ENCODE data around the gene AFG1L. TPM values are rescaled to one million over a fixed set of nuclear protein-coding genes. Genes with fewer than 3 reads are reported as not detected.

Gene AFG1L
- total and polyA plus RNA-seq, 2 experiments from 2014 or later, result 4.1 to 8.7 TPM

- peaks cover 19% of the 10 kb centered on the region for H4K20me1 ChIP-seq (replicated peaks; ENCODE audit: insufficient read depth)
- H2AFZ ChIP-seq, result no peak overlapping the region
- Mint-ChIP-seq H3K9me3 (peaks cover 6% of the 10 kb centered on the region; the same call in 2 of the 3 replicates), H3K27ac (no peak overlapping the region), H3K27me3 (ENCODE audit: insufficient read depth, low read depth, poor library complexity) (peaks cover 17% of the 10 kb centered on the region), H3K4me1 (peaks cover 35% of the 10 kb centered on the region), H3K4me3 (no peak overlapping the region), H3K36me3 (ENCODE audit: low read depth) (peaks cover 25% of the 10 kb centered on the region)
- peaks cover 26% of the 10 kb centered on the region for H3K27me3 ChIP-seq (ENCODE audit: insufficient read depth)
- H3K79me2 ChIP-seq (replicated peaks; ENCODE audit: insufficient read depth), result peaks cover 89% of the 10 kb centered on the region
- no peaks in the 10 kb centered on the region for H3F3A ChIP-seq (replicated peaks; ENCODE audit: low read depth)
- H3K4me3 ChIP-seq, result no peak overlapping the region
- H3K4me2 ChIP-seq, result no peak overlapping the region
- DNase-seq (ENCODE audit: low spot score) (no peak), ATAC-seq (no peak)
- no peak overlapping the region for H3K27ac ChIP-seq (ENCODE audit: low read depth)
- peaks cover 30% of the 10 kb centered on the region for H3K4me1 ChIP-seq (ENCODE audit: insufficient read depth)
- H3K36me3 ChIP-seq (ENCODE audit: insufficient read depth), result no peaks in the 10 kb centered on the region; the same call in 1 of the 2 replicates
- TF ChIP-seq ZNF331 (CRISPR knock-in tag; IDR thresholded peaks at IDR 0.05; ENCODE audit: low read depth) (no peak), STAT1 (IDR thresholded peaks at IDR 0.05; ENCODE audit: unreplicated experiment) (no peak), EZH2phosphoT487 (IDR thresholded peaks at IDR 0.05; ENCODE audit: unreplicated experiment) (no peak), POLR2AphosphoS5 (IDR thresholded peaks at IDR 0.05; ENCODE audit: low read depth) (no peak), CTCF (conservative IDR thresholded peaks at IDR 0.05; ENCODE audit: low read depth in 2 of 2) (no peak), ZNF462 (CRISPR knock-in tag; IDR thresholded peaks at IDR 0.05) (no peak), CREB1 (CRISPR knock-in tag; IDR thresholded peaks at IDR 0.05; ENCODE audit: low read depth) (no peak), ETS1 (IDR thresholded peaks at IDR 0.05) (no peak), ZNF114 (CRISPR knock-in tag; IDR thresholded peaks at IDR 0.05) (no peak), REST (IDR thresholded peaks at IDR 0.05; ENCODE audit: unreplicated experiment) (no peak), NANOG (IDR thresholded peaks at IDR 0.05; ENCODE audit: borderline replicate concordance) (no peak)
- H3K9me2 ChIP-seq (ENCODE audit: insufficient read depth), result no peaks in the 10 kb centered on the region
These were observed 271.0 kb downstream of the AFG1L start for GRCh38 chr6:108565893-108566292.

All from GM23338 (cell line).